HG03575 (cell line): Measurements from ENCODE around the gene TSPAN18.

Experiments used
- ATAC-seq: cut with Tn5 transposase; IDR thresholded peaks from one replicate; pipeline ENCODE4 v1.9.1; 2021; ENCODE audit not compliant: unreplicated experiment, insufficient number of reproducible peaks, low FRiP score; ENCODE audit errors: extremely low read depth

Gene TSPAN18

GRCh38 chr11:44709281-44709562 is 17.5 kb upstream of the TSPAN18 start:
- ATAC-seq = no peak

- no peak for ATAC-seq
Observed at GRCh38 chr11:44709966-44710365, 16.8 kb upstream of the TSPAN18 start.

- no peak for ATAC-seq
Observed at GRCh38 chr11:44711113-44711786, 15.5 kb upstream of the TSPAN18 start.

- ATAC-seq = no peak
Observed at GRCh38 chr11:44711787-44712608, 14.8 kb upstream of the TSPAN18 start.

- no peak for ATAC-seq
Observed at GRCh38 chr11:44713022-44713421, 13.7 kb upstream of the TSPAN18 start.

DNA sequence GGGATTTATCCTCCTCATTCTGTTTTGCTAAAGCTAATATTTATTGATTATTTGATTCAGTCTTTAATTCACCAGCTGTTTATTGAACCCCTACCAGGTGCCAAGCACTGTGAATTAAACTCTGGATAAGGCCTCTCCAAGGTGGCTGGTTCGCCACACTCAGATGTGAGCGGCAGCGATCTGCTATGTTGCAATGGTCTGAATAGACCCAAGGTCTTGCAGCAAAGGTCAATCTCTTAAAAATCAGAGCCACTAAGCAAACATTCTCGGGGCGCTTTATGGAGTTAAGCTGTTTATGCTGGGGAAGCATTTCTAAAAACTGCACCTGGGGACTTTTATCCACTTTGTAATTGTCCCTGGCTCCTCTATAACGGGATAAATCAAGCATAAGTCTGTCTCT is 10.5 kb upstream of the TSPAN18 start:
- ATAC-seq = no peak

GRCh38 chr11:44718057-44718456 is 8.7 kb upstream of the TSPAN18 start:
- ATAC-seq = no peak

GRCh38 chr11:44718612-44719390 is 8.0 kb upstream of the TSPAN18 start:
- no peak for ATAC-seq

GRCh38 chr11:44725016-44725685 is 1.6 kb upstream of the TSPAN18 start:
- no peak for ATAC-seq

DNA sequence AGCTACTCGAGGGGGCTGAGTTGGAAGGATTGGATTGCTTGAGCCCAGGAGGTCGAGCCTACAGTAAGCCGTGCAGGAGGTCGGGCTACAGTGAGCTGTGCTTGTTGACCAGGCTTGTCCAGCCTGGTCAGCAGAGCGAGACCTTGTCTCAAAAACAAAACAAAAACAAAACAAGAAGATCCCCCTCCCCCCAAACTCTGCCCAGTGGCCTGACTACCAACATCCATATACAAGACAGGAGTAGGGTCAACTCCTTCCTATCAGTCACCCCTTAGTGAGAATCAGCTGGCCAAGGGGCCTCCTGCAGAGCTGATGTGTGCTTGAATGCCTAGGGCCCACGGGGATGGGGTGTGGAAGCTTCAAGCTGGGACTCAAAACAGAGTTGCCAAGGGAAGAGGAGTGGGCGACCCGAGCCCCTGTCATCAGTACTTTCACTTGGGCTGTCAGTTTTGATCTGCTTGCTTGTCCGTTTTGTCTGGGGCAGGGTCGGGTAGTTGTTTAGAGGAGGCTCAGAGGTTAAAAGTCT is 942 bp upstream of the TSPAN18 start:
- ATAC-seq = no peak

GRCh38 chr11:44727114-44727372 is 281 bp downstream of the TSPAN18 start:
- ATAC-seq = no peak

DNA sequence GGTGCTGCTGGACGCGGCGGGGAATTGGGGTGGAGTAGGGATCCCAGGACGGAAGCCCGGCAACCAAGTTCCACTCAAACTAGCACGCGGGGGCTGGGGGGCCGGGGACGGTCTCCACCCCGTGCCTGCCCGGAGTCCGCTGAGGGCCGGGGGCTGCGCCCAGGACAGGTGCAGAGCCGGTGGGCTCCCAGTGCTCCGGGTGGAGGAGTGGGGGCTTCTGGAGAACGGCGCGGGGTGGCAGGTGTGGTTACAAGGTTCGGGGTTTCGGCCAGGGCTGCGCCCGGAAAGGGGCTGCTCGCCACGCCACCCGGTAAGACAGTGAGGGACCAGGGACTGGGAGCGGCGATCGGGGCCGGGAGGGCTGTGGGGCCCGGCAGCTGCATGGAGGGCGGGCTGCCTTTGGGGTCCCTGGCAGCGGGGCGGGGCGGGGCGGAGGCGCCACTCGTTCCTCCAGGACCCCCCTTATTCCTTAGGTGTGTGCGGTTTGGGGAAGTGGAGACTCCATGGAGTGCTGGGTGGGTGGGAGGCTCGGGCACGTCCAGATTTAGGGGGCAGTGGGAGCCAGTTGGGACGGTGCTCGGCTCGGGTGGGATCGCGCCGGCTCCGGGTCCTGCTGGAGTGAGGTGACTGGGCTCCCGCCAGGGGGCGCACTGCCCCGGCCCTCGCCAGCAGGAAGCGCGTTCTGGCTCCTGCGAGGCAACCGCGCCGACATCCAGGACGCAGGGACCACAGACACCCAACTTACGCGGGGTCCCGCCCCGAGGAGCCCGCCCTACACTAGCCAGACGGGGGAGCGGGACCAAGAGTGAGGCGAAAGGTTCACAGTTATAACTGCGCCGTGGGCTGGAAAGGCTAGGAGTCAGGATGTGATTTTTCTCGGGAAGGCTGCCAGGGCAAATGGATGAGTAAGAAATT is 868 bp downstream of the TSPAN18 start:
- no peak for ATAC-seq

DNA sequence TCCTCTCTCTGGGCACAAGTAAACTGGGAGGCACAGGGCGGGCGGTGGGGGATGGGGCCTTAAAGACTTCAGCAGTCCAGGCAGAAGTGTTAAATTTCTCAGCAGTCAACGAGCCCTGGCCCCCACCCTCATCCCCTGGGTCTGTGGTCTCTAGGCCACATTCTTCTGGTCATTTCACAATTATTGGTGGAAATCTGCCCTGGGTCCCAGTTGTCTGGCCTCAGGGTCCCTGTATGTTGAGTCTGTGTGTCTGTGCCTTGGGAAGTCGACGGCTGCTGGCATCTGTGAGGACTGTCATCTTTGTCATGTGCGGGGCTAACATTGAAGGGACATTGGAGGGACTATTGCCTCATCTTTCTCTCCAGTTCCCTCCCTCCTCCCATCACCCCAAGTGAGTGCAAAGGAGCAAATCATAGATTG is 1.7 kb downstream of the TSPAN18 start:
- no peak for ATAC-seq

GRCh38 chr11:44729063-44729462 is 2.3 kb downstream of the TSPAN18 start:
- no peak for ATAC-seq

DNA sequence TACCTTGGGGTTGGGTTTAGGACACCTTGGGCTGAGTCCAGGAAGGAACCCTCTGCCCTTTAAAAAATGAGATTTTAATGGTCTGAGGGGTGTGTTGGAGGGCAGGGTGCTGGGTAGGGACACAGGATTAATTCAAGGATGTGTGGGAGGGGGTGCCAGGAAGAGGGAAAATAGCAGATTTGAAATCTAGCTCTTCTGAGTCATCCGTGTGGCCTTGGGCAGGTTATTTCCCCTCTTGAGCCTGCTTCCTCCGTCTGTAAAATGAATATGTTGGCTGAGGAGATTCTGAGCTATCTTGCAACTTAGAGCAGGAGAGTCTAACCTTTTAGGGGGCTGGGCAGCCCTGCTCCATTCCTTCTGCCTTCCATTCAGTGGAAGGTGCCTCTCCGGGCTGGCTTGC is 3.0 kb downstream of the TSPAN18 start:
- no peak for ATAC-seq

DNA sequence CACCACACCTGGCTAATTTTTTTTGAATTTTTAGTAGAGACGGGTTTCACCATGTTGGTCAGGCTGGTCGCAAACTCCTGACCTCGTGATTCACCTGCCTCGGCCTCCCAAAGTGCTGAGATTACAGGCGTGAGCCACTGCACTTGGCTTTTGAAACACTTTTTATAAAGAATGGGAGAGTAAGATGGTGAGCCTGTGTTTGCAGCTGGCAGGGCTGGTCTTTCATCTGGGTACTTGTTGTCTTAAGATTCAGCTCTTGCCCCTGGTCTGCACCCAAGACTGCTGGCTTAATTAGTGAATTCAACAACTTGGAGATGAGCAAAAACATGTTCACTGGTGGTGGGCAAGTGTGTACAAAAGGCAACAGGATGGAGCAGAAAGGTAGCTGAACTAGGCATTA is 4.0 kb downstream of the TSPAN18 start:
- no peak for ATAC-seq

DNA sequence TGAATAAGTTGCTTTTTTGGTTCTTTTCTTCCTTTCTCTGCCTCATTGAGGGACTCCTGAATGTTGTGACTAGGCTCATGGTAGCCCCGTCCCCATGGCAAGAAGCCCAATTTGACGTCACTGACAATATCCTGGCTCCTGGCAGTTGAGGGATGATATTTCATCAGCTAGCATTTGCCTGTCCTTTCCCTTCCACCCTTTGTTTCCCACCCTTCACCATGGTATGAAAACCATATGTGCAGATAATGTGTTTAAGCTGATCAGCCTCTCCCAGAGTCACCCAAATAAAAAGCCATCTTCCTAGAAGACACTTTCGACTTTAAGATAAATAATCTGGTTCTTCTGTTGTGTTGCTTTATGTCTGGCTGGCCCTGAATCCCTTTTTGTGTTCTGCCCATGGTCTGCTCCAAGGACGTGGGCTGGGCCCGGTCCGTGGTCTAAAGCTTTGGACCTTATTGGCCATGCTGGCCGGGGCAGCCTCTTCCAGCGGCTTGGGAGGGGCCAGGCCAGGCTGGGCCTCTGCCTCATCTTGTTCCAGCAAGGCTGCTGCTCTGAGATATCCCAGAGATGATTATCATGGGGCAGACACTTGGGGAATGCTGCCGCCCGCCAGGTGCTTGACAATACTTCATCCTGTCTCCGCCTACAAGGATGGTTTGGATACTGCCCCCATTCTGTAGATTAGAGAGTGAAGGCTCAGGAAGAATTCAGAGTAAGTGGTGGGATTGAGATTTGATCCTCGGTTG is 5.1 kb downstream of the TSPAN18 start:
- no peak for ATAC-seq

DNA sequence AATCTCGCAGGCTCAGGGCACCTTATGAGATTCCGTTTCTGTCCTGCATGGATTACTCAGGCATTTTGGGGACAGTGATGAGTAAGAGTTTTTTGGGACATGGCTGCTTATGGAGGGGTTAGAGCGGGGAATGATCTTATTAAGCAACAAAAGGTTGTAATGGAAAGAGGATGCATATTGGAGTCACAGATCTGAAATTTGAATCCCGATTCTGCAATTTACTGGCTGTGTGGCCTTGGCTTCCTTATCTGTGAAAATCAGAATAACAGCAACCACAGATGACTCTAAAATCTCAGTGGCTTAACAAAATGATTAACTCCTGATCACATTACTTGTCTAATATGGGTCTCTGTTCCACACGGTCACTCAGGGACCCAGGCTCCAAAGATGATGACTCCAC is 5.8 kb downstream of the TSPAN18 start:
- ATAC-seq = no peak
